Ascending aorta (tissue), 2 donors: ENCODE data around the gene UBE2Q1. TPM values are rescaled to one million over a fixed set of nuclear protein-coding genes. Genes with fewer than 3 reads are reported as not detected.

Source experiments
- DNase-seq, 2 donors: peaks; one replicate each; pipeline ENCODE4 v3.0.0-alpha.2; 2019; ENCODE audit warnings: low spot score in 2 of 2
- H3K27ac ChIP-seq, 2 donors: fragments of 200-600 bp; sonication (generic); one replicate each; pipeline ENCODE4 v1.5.1; 2016 to 2017; ENCODE audit warnings: mild to moderate bottlenecking in 1 of 2
- H3K27me3 ChIP-seq: fragments of 200-600 bp; sonication (generic); one replicate; pipeline ENCODE4 v1.5.1; 2017
- H3K36me3 ChIP-seq, 2 donors: fragments of 200-600 bp; sonication (generic); one replicate each; pipeline ENCODE4 v1.5.1; 2016
- H3K4me1 ChIP-seq, 2 donors: fragments of 200-600 bp; sonication (generic); one replicate each; pipeline ENCODE4 v1.5.1; 2016 to 2017; ENCODE audit warnings: mild to moderate bottlenecking in 1 of 2
- H3K4me3 ChIP-seq, 2 donors: fragments of 200-600 bp; sonication (generic); one replicate each; pipeline ENCODE4 v1.5.1; 2016 to 2017; ENCODE audit warnings: mild to moderate bottlenecking in 1 of 2
- H3K9me3 ChIP-seq, 2 donors: fragments of 200-600 bp; sonication (generic); one replicate each; pipeline ENCODE4 v1.5.1; 2016
- CTCF ChIP-seq, 3 experiments: fragments of 200-600 bp in 2 of 3; fragments of 450-650 bp in 1 of 3; sonication (generic) in 2 of 3; IDR thresholded peaks; one replicate each; pipeline ENCODE4 v1.5.1; 2016 to 2019; ENCODE audit warnings: antibody characterized with exemption in 3 of 3, mild to moderate bottlenecking in 1 of 3, moderate library complexity in 1 of 3
- intact Hi-C: fragments of 100-400 bp; cut with DNase I; formaldehyde crosslinking; loops from one replicate; pipeline ENCODE4 v1.15.1; 2023
- total RNA-seq: library from RNA; depleted of rRNA; stranded (reverse); fragments of >200 nt; gene quantifications from one replicate; pipeline ENCODE4 v1.1.0, GENCODE V29; 2016

The UBE2Q1 gene
- total RNA-seq: 10.6 TPM

GRCh38 chr1:154557939-154558719 lies at the start of gene UBE2Q1:
UBE2Q1 (minus strand) TSS chr1:154558662; CDS start chr1:154558553, 109 bp downstream.
- peak in 1 of 2 donors; percentile 75 for DNase-seq
- no peak for TF ChIP-seq CTCF (IDR thresholded peaks at IDR 0.05)
- Histone ChIP-seq H3K36me3 (peaks cover 23 to 27% of the 10 kb centered on the region in 2 donors), H3K4me1 (peaks cover 5 to 16% of the 10 kb centered on the region in 2 donors), H3K4me3 (peak within 1 kb of the TSS; percentile 93 to 97), H3K27me3 (no peaks in the 10 kb centered on the region), H3K9me3 (no peaks in the 10 kb centered on the region), H3K27ac (peak within 1 kb of the TSS; percentile 85 to 88)
- intact Hi-C loops: loop anchor here (2.0 to 5.0 kb wide), 9 partner anchors 71 to 527 kb away; partner anchors contain the start of genes ADAM15, HAX1, IL6R and KCNN3

- intact Hi-C loops: loop anchor here (1.0 to 2.0 kb wide), 3 partner anchors 19 to 387 kb away; partner anchors contain the start of gene UBAP2L
- Histone ChIP-seq H3K9me3 (no peaks in the 10 kb centered on the region), H3K4me1 (peaks cover 0 to 24% of the 10 kb centered on the region in 2 donors), H3K4me3 (peak within 1 kb of the TSS; percentile 73 to 95), H3K27me3 (no peaks in the 10 kb centered on the region), H3K36me3 (no peaks in the 10 kb centered on the region), H3K27ac (peak within 1 kb of the TSS; percentile 96)
- DNase-seq: peak; percentile 68 to 97
- TF ChIP-seq CTCF (IDR thresholded peaks at IDR 0.05): no peak
Measured at GRCh38 chr1:154607609-154608396, 49.3 kb upstream of the UBE2Q1 start, which contains the start of gene ADAR. ADAR (minus strand) TSS chr1:154608186; CDS start chr1:154608006, 180 bp downstream.

- no peak for TF ChIP-seq CTCF (IDR thresholded peaks at IDR 0.05)
- Histone ChIP-seq H3K36me3 (peaks cover 0 to 6% of the 10 kb centered on the region in 2 donors), H3K4me3 (peak overlapping the region; percentile 73 to 95), H3K27ac (peak overlapping the region; percentile 96), H3K4me1 (peaks cover 0 to 24% of the 10 kb centered on the region in 2 donors), H3K27me3 (no peaks in the 10 kb centered on the region), H3K9me3 (no peaks in the 10 kb centered on the region)
- DNase-seq: no peak
- intact Hi-C loops: loop anchor here (2.0 kb wide), 1 partner anchor 386 kb away; the partner anchor contains the start of gene UBAP2L
Measured at GRCh38 chr1:154607106-154607608, 48.7 kb upstream of the UBE2Q1 start.

- H3K27ac ChIP-seq: no peak overlapping the region
- no peaks in the 10 kb centered on the region for H3K27me3 ChIP-seq
- DNase-seq: no peak
- no peak overlapping the region for H3K4me3 ChIP-seq
- H3K9me3 ChIP-seq: no peaks in the 10 kb centered on the region
- H3K4me1 ChIP-seq: peaks cover 4 to 27% of the 10 kb centered on the region in 2 donors
- H3K36me3 ChIP-seq: peaks cover 16 to 22% of the 10 kb centered on the region in 2 donors
- no peak for TF ChIP-seq CTCF (IDR thresholded peaks at IDR 0.05)
- intact Hi-C loops: no loop called here
Measured at GRCh38 chr1:154605534-154605933, 47.1 kb upstream of the UBE2Q1 start.

- peaks cover 10 to 35% of the 10 kb centered on the region in 2 donors for H3K4me1 ChIP-seq
- H3K9me3 ChIP-seq: no peaks in the 10 kb centered on the region
- peaks cover 19 to 27% of the 10 kb centered on the region in 2 donors for H3K36me3 ChIP-seq
- intact Hi-C loops: no loop called here
- no peak overlapping the region for H3K27ac ChIP-seq
- no peak for DNase-seq
- no peak for TF ChIP-seq CTCF (IDR thresholded peaks at IDR 0.05)
- no peak overlapping the region for H3K4me3 ChIP-seq
- no peaks in the 10 kb centered on the region for H3K27me3 ChIP-seq
Measured at GRCh38 chr1:154603317-154603716, 44.9 kb upstream of the UBE2Q1 start.
